Cardiac muscle cell (in vitro differentiated cells and primary cell): ENCODE measurements around the gene NRK. TPM values are rescaled to one million over a fixed set of nuclear protein-coding genes. Genes with fewer than 3 reads are reported as not detected.
"Not testable (repeated sequence)": the region's sequence is repeated elsewhere in the genome, so short reads cannot be mapped to it uniquely, and the experiment has no call there.

Source experiments
- DNase-seq, 2 donors: peaks; one replicate each; pipeline versions ENCODE4 v3.0.0 to v3.0.0-alpha.2; 2010 to 2017; ENCODE audit warnings: low read depth in 1 of 2, low spot score in 1 of 2
- H3K27ac ChIP-seq: fragments of 200-600 bp; sonication (generic); 2 replicates; pipeline ENCODE4 v1.5.1; 2016
- H3K27me3 ChIP-seq: fragments of 200-600 bp; sonication (generic); 2 replicates; pipeline ENCODE4 v1.6.0; 2016; ENCODE audit warnings: control low read depth
- H3K36me3 ChIP-seq: fragments of 200-600 bp; sonication (generic); 2 replicates; pipeline ENCODE4 v1.5.1; 2016; ENCODE audit warnings: control low read depth
- H3K4me1 ChIP-seq: fragments of 200-600 bp; sonication (generic); 2 replicates; pipeline ENCODE4 v1.8.1; 2017; ENCODE audit warnings: low read depth, mild to moderate bottlenecking, mixed run types
- H3K4me3 ChIP-seq: fragments of 200-600 bp; sonication (generic); 2 replicates; pipeline ENCODE4 v1.5.1; 2016; ENCODE audit warnings: mild to moderate bottlenecking
- H3K9me3 ChIP-seq: fragments of 200-600 bp; sonication (generic); 2 replicates; pipeline ENCODE4 v1.5.1; 2017; ENCODE audit warnings: low read depth, mild to moderate bottlenecking, control low read depth
- CTCF ChIP-seq: IDR thresholded peaks from 2 replicates; pipeline ENCODE4 v1.5.1; 2012; ENCODE audit warnings: low read depth, mild to moderate bottlenecking, low read length
- polyA plus RNA-seq: library from polyadenylated mRNA; unstranded; fragments of >200 nt; fragmentation: Nextera tagmentation; extraction: Ambion mirVana; gene quantifications from 2 replicates; pipeline ENCODE4 v1.2.1, GENCODE V29; 2016
- total RNA-seq: library from RNA; depleted of rRNA; stranded (reverse); fragments of >200 nt; gene quantifications from 2 replicates; pipeline ENCODE4 v1.2.3, GENCODE V29; 2016

NRK gene
- total RNA-seq (0.12 and 0.53 TPM in 2 replicates), polyA plus RNA-seq (0.10 TPM in 1 of 2 replicates, not detected in the other)

GRCh38 chrX:105822138-105823091, at the start of gene NRK:
NRK (plus strand) TSS chrX:105822539; CDS start chrX:105822846, 307 bp downstream.
- peak; percentile 21 for TF ChIP-seq CTCF
- no peaks in the 10 kb centered on the region for H3K36me3 ChIP-seq
- H3K9me3 ChIP-seq = no peaks in the 10 kb centered on the region
- H3K27me3 ChIP-seq = peaks cover 65% of the 10 kb centered on the region
- DNase-seq = peak; percentile 45 to 55
- peak within 1 kb of the TSS; percentile 17 for H3K4me3 ChIP-seq
- H3K27ac ChIP-seq = no peak within 1 kb of the TSS
- H3K4me1 ChIP-seq = no peaks in the 10 kb centered on the region

GRCh38 chrX:105773801-105774200, 48.5 kb upstream of the NRK start:
- Histone ChIP-seq H3K9me3 (no peaks in the 10 kb centered on the region), H3K27ac (no peak overlapping the region), H3K4me1 (no peaks in the 10 kb centered on the region), H3K27me3 (no peaks in the 10 kb centered on the region), H3K36me3 (no peaks in the 10 kb centered on the region), H3K4me3 (no peak overlapping the region)
- no peak for DNase-seq
- no peak for TF ChIP-seq CTCF

GRCh38 chrX:105775679-105776078, 46.7 kb upstream of the NRK start:
- no peak for TF ChIP-seq CTCF
- no peak overlapping the region for H3K27ac ChIP-seq
- no peak for DNase-seq

GRCh38 chrX:105781804-105782203, 40.5 kb upstream of the NRK start:
- H3K27me3 ChIP-seq = no peaks in the 10 kb centered on the region
- no peak for TF ChIP-seq CTCF
- no peak overlapping the region for H3K27ac ChIP-seq
- H3K4me1 ChIP-seq = no peaks in the 10 kb centered on the region
- H3K4me3 ChIP-seq = no peak overlapping the region
- no peaks in the 10 kb centered on the region for H3K9me3 ChIP-seq
- no peaks in the 10 kb centered on the region for H3K36me3 ChIP-seq
- DNase-seq = no peak

More at GRCh38 chrX:105775679-105776078, 46.7 kb upstream of the NRK start:
- H3K27me3 ChIP-seq = no peaks in the 10 kb centered on the region
- H3K36me3 ChIP-seq = no peaks in the 10 kb centered on the region
- H3K4me3 ChIP-seq = no peak overlapping the region
- H3K4me1 ChIP-seq = no peaks in the 10 kb centered on the region
- H3K9me3 ChIP-seq = no peaks in the 10 kb centered on the region

GRCh38 chrX:105796877-105797276, 25.5 kb upstream of the NRK start:
- H3K27me3 ChIP-seq, DNase-seq, H3K4me3 ChIP-seq, H3K9me3 ChIP-seq, H3K4me1 ChIP-seq, H3K27ac ChIP-seq, H3K36me3 ChIP-seq: not testable (repeated sequence)

- H3K4me3 ChIP-seq = no peak overlapping the region
- no peak for DNase-seq
- H3K27ac ChIP-seq = no peak overlapping the region
- no peaks in the 10 kb centered on the region for H3K4me1 ChIP-seq
- H3K27me3 ChIP-seq = no peaks in the 10 kb centered on the region
- H3K9me3 ChIP-seq = no peaks in the 10 kb centered on the region
- no peaks in the 10 kb centered on the region for H3K36me3 ChIP-seq
- TF ChIP-seq CTCF = no peak
Measured at GRCh38 chrX:105803891-105804290, 18.4 kb upstream of the NRK start.

GRCh38 chrX:105805655-105806054, 16.7 kb upstream of the NRK start:
- not testable (repeated sequence) for H3K27me3 ChIP-seq, H3K9me3 ChIP-seq, H3K4me1 ChIP-seq, H3K4me3 ChIP-seq, DNase-seq, H3K27ac ChIP-seq, H3K36me3 ChIP-seq
